ENCODE measurements around the gene TTPAL. TPM values are rescaled to one million over a fixed set of nuclear protein-coding genes. Genes with fewer than 3 reads are reported as not detected.
"Not testable (repeated sequence)": the region's sequence is repeated elsewhere in the genome, so short reads cannot be mapped to it uniquely, and the experiment has no call there.

TTPAL gene
- total RNA-seq, 2 experiments from 2014 or later = 9.0 to 9.9 TPM

DNA sequence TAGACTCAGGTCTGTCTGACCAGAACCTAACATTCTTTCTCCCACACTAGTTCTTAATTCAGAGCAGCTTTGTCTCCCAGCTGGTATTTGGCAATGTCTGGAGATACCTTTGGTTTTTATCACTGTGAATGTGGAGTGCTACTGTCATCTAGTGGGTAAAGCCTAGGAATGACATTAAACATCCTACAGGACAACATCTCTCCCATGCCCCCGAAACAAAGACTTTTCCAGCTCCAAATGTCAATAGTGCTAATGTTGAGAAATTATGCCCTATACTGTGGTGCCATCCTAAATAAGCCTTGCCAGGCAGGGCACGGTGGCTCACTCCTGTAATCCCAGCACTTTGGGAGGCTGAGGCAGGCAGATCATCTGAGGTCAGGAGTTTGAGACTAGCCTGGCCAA, 4.2 kb upstream of the TTPAL start:
- ChIA-PET CTCF (no interaction called here), POLR2A (no interaction called here)
- no peaks in the 10 kb centered on the region for H3K36me3 ChIP-seq (ENCODE audit: insufficient read depth, low read length)
- no peaks in the 10 kb centered on the region for H3K27me3 Mint-ChIP-seq
- no peak overlapping the region for H3K4me3 Mint-ChIP-seq
- peaks cover 16% of the 10 kb centered on the region for H3K4me1 ChIP-seq (ENCODE audit: insufficient read depth, low read length)
- H3K27ac Mint-ChIP-seq = no peak overlapping the region
- H3K9me3 Mint-ChIP-seq = no peaks in the 10 kb centered on the region
- intact Hi-C loops (cut with DNase I, micrococcal nuclease) = loop anchor here in 1 of 2 experiments (10.0 kb wide), 3 partner anchors 263 to 493 kb away; partner anchors contain the start of genes STK4, TOMM34 and YWHAB
- no peak overlapping the region for H3K4me3 ChIP-seq (ENCODE audit: low read length)
- H3K36me3 Mint-ChIP-seq (ENCODE audit: low read depth) = peaks cover 4% of the 10 kb centered on the region
- TF ChIP-seq, protein P1, sequence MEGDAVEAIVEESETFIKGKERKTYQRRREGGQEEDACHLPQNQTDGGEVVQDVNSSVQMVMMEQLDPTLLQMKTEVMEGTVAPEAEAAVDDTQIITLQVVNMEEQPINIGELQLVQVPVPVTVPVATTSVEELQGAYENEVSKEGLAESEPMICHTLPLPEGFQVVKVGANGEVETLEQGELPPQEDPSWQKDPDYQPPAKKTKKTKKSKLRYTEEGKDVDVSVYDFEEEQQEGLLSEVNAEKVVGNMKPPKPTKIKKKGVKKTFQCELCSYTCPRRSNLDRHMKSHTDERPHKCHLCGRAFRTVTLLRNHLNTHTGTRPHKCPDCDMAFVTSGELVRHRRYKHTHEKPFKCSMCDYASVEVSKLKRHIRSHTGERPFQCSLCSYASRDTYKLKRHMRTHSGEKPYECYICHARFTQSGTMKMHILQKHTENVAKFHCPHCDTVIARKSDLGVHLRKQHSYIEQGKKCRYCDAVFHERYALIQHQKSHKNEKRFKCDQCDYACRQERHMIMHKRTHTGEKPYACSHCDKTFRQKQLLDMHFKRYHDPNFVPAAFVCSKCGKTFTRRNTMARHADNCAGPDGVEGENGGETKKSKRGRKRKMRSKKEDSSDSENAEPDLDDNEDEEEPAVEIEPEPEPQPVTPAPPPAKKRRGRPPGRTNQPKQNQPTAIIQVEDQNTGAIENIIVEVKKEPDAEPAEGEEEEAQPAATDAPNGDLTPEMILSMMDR (IDR thresholded peaks at IDR 0.05) = no peak
- peaks cover 17% of the 10 kb centered on the region for H3K4me1 Mint-ChIP-seq (ENCODE audit: low read depth)
- ATAC-seq (ENCODE audit: poor library complexity) (no peak), DNase-seq (no peak)
- H3K9me3 ChIP-seq (ENCODE audit: control insufficient read depth in 1 of 2, insufficient read depth in 1 of 2, low read length in 2 of 2) = no peaks in the 10 kb centered on the region
- no peaks in the 10 kb centered on the region for H3K27me3 ChIP-seq (ENCODE audit: control insufficient read depth in 1 of 2, insufficient read depth in 2 of 2, low read length in 2 of 2)
- H3K27ac ChIP-seq (ENCODE audit: low read depth in 1 of 2, low read length in 2 of 2) = no peak overlapping the region

DNA sequence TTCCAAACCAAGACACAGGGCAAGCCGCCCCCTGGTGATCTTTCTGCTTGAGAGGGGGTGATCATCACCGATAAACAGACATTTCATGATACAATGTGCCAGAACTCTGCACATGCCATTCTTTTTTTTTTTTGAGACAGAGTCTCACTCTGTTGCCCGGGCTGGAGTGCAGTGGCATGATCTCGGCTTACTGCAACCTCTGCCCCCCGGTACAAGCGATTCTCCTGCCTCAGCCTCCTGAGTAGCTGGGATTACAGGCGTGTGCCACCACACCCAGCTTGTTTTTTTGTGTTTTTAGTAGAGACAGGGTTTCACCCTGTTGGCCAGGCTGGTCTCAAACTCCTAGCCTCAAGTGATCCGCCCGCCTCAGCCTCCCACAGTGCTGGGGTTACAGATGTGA, 3.4 kb upstream of the TTPAL start:
- H3K27ac Mint-ChIP-seq; POLR2A ChIA-PET; ATAC-seq (ENCODE audit: poor library complexity): not testable (repeated sequence)

DNA sequence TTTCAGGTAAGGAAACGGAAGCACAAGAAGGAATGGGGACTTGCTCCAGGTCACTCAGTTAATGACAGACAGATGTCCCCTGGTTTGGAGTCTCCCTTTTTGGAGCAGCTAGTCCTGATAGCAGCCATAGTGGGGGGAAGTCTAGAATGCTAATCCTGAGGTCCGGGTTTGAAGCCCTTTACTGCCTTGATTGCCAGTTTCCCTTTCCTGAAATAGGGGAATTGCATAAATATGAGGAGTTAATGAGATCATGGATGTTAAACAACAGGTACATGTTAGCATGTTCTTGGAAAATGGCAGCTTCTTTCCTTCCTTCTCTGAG, 341 bp upstream of the TTPAL start:
- Histone ChIP-seq H3K9me3 (ENCODE audit: control insufficient read depth in 1 of 2, insufficient read depth in 1 of 2, low read length in 2 of 2) (no peaks in the 10 kb centered on the region), H3K4me3 (ENCODE audit: low read length) (peak overlapping the region; percentile 90), H3K4me1 (ENCODE audit: insufficient read depth, low read length) (peaks cover 18% of the 10 kb centered on the region), H3K27ac (ENCODE audit: low read depth in 1 of 2, low read length in 2 of 2) (peak overlapping the region; percentile 89 to 98), H3K27me3 (ENCODE audit: control insufficient read depth in 1 of 2, insufficient read depth in 2 of 2, low read length in 2 of 2) (no peaks in the 10 kb centered on the region), H3K36me3 (ENCODE audit: insufficient read depth, low read length) (peaks cover 7% of the 10 kb centered on the region)
- peaks cover 9% of the 10 kb centered on the region for H3K36me3 Mint-ChIP-seq (ENCODE audit: low read depth)
- DNase-seq = no peak
- H3K27me3 Mint-ChIP-seq = no peaks in the 10 kb centered on the region
- peaks cover 26% of the 10 kb centered on the region for H3K4me1 Mint-ChIP-seq (ENCODE audit: low read depth)
- no peaks in the 10 kb centered on the region for H3K9me3 Mint-ChIP-seq
- no peak for ATAC-seq (ENCODE audit: poor library complexity)
- intact Hi-C loops (cut with DNase I, micrococcal nuclease) = loop anchor here (1.0 to 10.0 kb wide), 8 partner anchors 45 to 489 kb away; partner anchors contain the start of genes FITM2 (in 1 of the 2), OSER1 (in 1 of the 2), STK4 (in 1 of the 2) and TOMM34 (in 1 of the 2)
- ChIA-PET CTCF (interaction anchor here (0.6 to 1.8 kb wide), 5 partner anchors 82 to 258 kb away, joined by 3 to 6 read pairs (median 4); no protein-coding TSS in a partner anchor), POLR2A (interaction anchor here (0.7 to 2.2 kb wide), 10 partner anchors 11 to 410 kb away, joined by 3 to 29 read pairs (median 4); partner anchors contain the start of genes OSER1 and SERINC3)
- TF ChIP-seq, protein P1 (IDR thresholded peaks at IDR 0.05) = no peak
- H3K27ac Mint-ChIP-seq = peak overlapping the region; percentile 96
- H3K4me3 Mint-ChIP-seq = peak overlapping the region; percentile 95

More for the DNA sequence above, 3.4 kb upstream of the TTPAL start:
- H3K36me3 Mint-ChIP-seq (ENCODE audit: low read depth); H3K36me3 ChIP-seq (ENCODE audit: insufficient read depth, low read length); H3K9me3 Mint-ChIP-seq; H3K9me3 ChIP-seq (ENCODE audit: control insufficient read depth in 1 of 2, insufficient read depth in 1 of 2, low read length in 2 of 2); H3K27ac ChIP-seq (ENCODE audit: low read depth in 1 of 2, low read length in 2 of 2); H3K27me3 Mint-ChIP-seq; CTCF ChIA-PET; H3K4me3 ChIP-seq (ENCODE audit: low read length); H3K27me3 ChIP-seq (ENCODE audit: control insufficient read depth in 1 of 2, insufficient read depth in 2 of 2, low read length in 2 of 2); DNase-seq: not testable (repeated sequence)
- peaks cover 18% of the 10 kb centered on the region for H3K4me1 ChIP-seq (ENCODE audit: insufficient read depth, low read length)
- intact Hi-C loops (cut with DNase I, micrococcal nuclease) = loop anchor here in 1 of 2 experiments (10.0 kb wide), 3 partner anchors 263 to 493 kb away; partner anchors contain the start of genes STK4, TOMM34 and YWHAB
- H3K4me3 Mint-ChIP-seq = peak overlapping the region; percentile 15
- peaks cover 25% of the 10 kb centered on the region for H3K4me1 Mint-ChIP-seq (ENCODE audit: low read depth)
